Cardiac muscle cell (in vitro differentiated cells and primary cell): ENCODE measurements around the gene RPS19. TPM values are rescaled to one million over a fixed set of nuclear protein-coding genes. Genes with fewer than 3 reads are reported as not detected.

ENCODE experiments used
- DNase-seq, 2 donors: peaks; one replicate each; pipeline versions ENCODE4 v3.0.0 to v3.0.0-alpha.2; 2010 to 2017; ENCODE audit warnings: low read depth in 1 of 2, low spot score in 1 of 2
- H3K27ac ChIP-seq: fragments of 200-600 bp; sonication (generic); 2 replicates; pipeline ENCODE4 v1.5.1; 2016
- H3K27me3 ChIP-seq: fragments of 200-600 bp; sonication (generic); 2 replicates; pipeline ENCODE4 v1.6.0; 2016; ENCODE audit warnings: control low read depth
- H3K36me3 ChIP-seq: fragments of 200-600 bp; sonication (generic); 2 replicates; pipeline ENCODE4 v1.5.1; 2016; ENCODE audit warnings: control low read depth
- H3K4me1 ChIP-seq: fragments of 200-600 bp; sonication (generic); 2 replicates; pipeline ENCODE4 v1.8.1; 2017; ENCODE audit warnings: low read depth, mild to moderate bottlenecking, mixed run types
- H3K4me3 ChIP-seq: fragments of 200-600 bp; sonication (generic); 2 replicates; pipeline ENCODE4 v1.5.1; 2016; ENCODE audit warnings: mild to moderate bottlenecking
- H3K9me3 ChIP-seq: fragments of 200-600 bp; sonication (generic); 2 replicates; pipeline ENCODE4 v1.5.1; 2017; ENCODE audit warnings: low read depth, mild to moderate bottlenecking, control low read depth
- polyA plus RNA-seq: library from polyadenylated mRNA; unstranded; fragments of >200 nt; fragmentation: Nextera tagmentation; extraction: Ambion mirVana; gene quantifications from 2 replicates; pipeline ENCODE4 v1.2.1, GENCODE V29; 2016
- total RNA-seq: library from RNA; depleted of rRNA; stranded (reverse); fragments of >200 nt; gene quantifications from 2 replicates; pipeline ENCODE4 v1.2.3, GENCODE V29; 2016
- TF ChIP-seq, protein P1 (sequence below): IDR thresholded peaks from 2 replicates; pipeline ENCODE4 v1.5.1; 2012; ENCODE audit warnings: low read depth, mild to moderate bottlenecking, low read length

RPS19 gene
- total and polyA plus RNA-seq, 2 experiments from 2014 or later, result 1,323 to 1,651 TPM

DNA sequence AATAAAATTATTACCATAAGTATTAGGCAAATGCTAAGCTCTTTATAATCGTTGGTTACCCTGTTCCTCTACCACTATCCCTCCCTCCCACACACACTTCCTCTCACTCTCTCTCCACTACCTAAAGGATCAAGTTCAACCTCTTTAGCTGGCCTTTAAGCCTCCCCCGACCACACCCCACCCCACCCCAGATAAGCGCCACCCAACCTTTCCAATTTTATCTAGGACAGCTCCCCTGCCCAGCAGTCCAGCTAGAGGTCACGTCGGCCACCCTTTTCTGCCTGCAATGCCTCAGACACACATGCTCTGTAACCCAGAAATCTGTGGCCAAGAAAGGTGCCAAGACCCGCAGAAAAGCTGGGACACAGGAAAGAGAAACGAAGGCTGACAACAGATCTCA, 16.7 kb upstream of the RPS19 start:
- TF ChIP-seq, protein P1, sequence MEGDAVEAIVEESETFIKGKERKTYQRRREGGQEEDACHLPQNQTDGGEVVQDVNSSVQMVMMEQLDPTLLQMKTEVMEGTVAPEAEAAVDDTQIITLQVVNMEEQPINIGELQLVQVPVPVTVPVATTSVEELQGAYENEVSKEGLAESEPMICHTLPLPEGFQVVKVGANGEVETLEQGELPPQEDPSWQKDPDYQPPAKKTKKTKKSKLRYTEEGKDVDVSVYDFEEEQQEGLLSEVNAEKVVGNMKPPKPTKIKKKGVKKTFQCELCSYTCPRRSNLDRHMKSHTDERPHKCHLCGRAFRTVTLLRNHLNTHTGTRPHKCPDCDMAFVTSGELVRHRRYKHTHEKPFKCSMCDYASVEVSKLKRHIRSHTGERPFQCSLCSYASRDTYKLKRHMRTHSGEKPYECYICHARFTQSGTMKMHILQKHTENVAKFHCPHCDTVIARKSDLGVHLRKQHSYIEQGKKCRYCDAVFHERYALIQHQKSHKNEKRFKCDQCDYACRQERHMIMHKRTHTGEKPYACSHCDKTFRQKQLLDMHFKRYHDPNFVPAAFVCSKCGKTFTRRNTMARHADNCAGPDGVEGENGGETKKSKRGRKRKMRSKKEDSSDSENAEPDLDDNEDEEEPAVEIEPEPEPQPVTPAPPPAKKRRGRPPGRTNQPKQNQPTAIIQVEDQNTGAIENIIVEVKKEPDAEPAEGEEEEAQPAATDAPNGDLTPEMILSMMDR, result no peak
- no peaks in the 10 kb centered on the region for H3K36me3 ChIP-seq
- DNase-seq, result no peak
- H3K9me3 ChIP-seq, result no peaks in the 10 kb centered on the region
- H3K4me3 ChIP-seq, result no peak overlapping the region
- H3K4me1 ChIP-seq, result no peaks in the 10 kb centered on the region
- H3K27me3 ChIP-seq, result no peaks in the 10 kb centered on the region
- no peak overlapping the region for H3K27ac ChIP-seq

GRCh38 chr19:41844601-41845000, 15.5 kb upstream of the RPS19 start, which contains the start of gene LYPD4:
Gene LYPD4 (minus strand): TSS chr19:41844683. CDS start chr19:41839285, 5,398 bp downstream.
- TF ChIP-seq, protein P1, result no peak
- Histone ChIP-seq H3K27ac (no peak within 1 kb of the TSS), H3K27me3 (no peaks in the 10 kb centered on the region), H3K4me3 (no peak within 1 kb of the TSS), H3K36me3 (no peaks in the 10 kb centered on the region), H3K9me3 (no peaks in the 10 kb centered on the region), H3K4me1 (no peaks in the 10 kb centered on the region)
- no peak for DNase-seq

DNA sequence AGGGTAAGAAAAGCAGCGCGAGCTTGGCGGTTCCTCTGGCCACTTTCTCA, 15.2 kb upstream of the RPS19 start, which contains the start of gene DMRTC2:
Gene DMRTC2, plus strand, starts transcription at position 42 of the 50 bp plus-strand sequence. CDS start 2,387 bp downstream, outside the sequence.
- H3K4me1 ChIP-seq, result no peaks in the 10 kb centered on the region
- no peaks in the 10 kb centered on the region for H3K36me3 ChIP-seq
- no peaks in the 10 kb centered on the region for H3K9me3 ChIP-seq
- H3K27me3 ChIP-seq, result no peaks in the 10 kb centered on the region
- TF ChIP-seq, protein P1, result no peak
- no peak within 1 kb of the TSS for H3K27ac ChIP-seq
- H3K4me3 ChIP-seq, result no peak within 1 kb of the TSS
- DNase-seq, result no peak

GRCh38 chr19:41845051-41845590, 14.9 kb upstream of the RPS19 start:
- Histone ChIP-seq H3K9me3 (no peaks in the 10 kb centered on the region), H3K27ac (no peak overlapping the region), H3K4me3 (no peak overlapping the region), H3K36me3 (no peaks in the 10 kb centered on the region), H3K4me1 (no peaks in the 10 kb centered on the region), H3K27me3 (no peaks in the 10 kb centered on the region)
- TF ChIP-seq, protein P1, result no peak
- DNase-seq, result no peak

GRCh38 chr19:41847351-41848105, 12.5 kb upstream of the RPS19 start:
- Histone ChIP-seq H3K4me3 (no peak overlapping the region), H3K9me3 (no peaks in the 10 kb centered on the region), H3K4me1 (no peaks in the 10 kb centered on the region), H3K36me3 (no peaks in the 10 kb centered on the region), H3K27me3 (no peaks in the 10 kb centered on the region), H3K27ac (no peak overlapping the region)
- no peak for DNase-seq
- TF ChIP-seq, protein P1, result no peak
